ENCODE data around the gene RECQL5. TPM values are rescaled to one million over a fixed set of nuclear protein-coding genes. Genes with fewer than 3 reads are reported as not detected.

Gene RECQL5
- total and polyA plus RNA-seq, 4 donors = 16.4 to 32.5 (median 29.8) TPM

- peaks cover 0 to 10% (median 7%) of the 10 kb centered on the region in 4 donors for H3K36me3 ChIP-seq (ENCODE audit: control insufficient read depth in 4 of 4, insufficient read depth in 4 of 4, low read length in 4 of 4)
- 97 to 98% methylated on average over 5 of the region's 5 CpGs for WGBS, 2 donors
- H3K27ac ChIP-seq (ENCODE audit: low read depth in 1 of 2, low read length in 1 of 2) = peak overlapping the region; percentile 23 to 79
- no peak overlapping the region for H3K4me3 ChIP-seq
- no peaks in the 10 kb centered on the region for H3K9me3 ChIP-seq (ENCODE audit: control insufficient read depth in 4 of 4, insufficient read depth in 3 of 4, low read length in 3 of 4)
- no peak overlapping the region for H3K9ac ChIP-seq (ENCODE audit: insufficient read depth in 1 of 2, low read length in 2 of 2)
- TF ChIP-seq CTCF (IDR thresholded peaks at IDR 0.05; ENCODE audit: control extremely low read depth, extremely low read depth) = no peak
- peaks cover 0 to 36% (median 0%) of the 10 kb centered on the region in 5 donors for H3K4me1 ChIP-seq (ENCODE audit: control insufficient read depth in 5 of 5, insufficient read depth in 5 of 5, low read length in 5 of 5)
- H3K27me3 ChIP-seq (ENCODE audit: control insufficient read depth in 3 of 3, insufficient read depth in 3 of 3, low read length in 2 of 3) = no peaks in the 10 kb centered on the region
- DNase-seq (no peak), ATAC-seq (ENCODE audit: insufficient read depth, low FRiP score) (no peak)
Measured at GRCh38 chr17:75684249-75684648, 17.3 kb upstream of the RECQL5 start.

GRCh38 chr17:75683583-75683982, 16.6 kb upstream of the RECQL5 start:
- Histone ChIP-seq H3K36me3 (ENCODE audit: control insufficient read depth in 4 of 4, insufficient read depth in 4 of 4, low read length in 4 of 4) (peaks cover 1 to 13% (median 7%) of the 10 kb centered on the region in 4 donors), H3K9me3 (ENCODE audit: control insufficient read depth in 4 of 4, insufficient read depth in 3 of 4, low read length in 3 of 4) (no peaks in the 10 kb centered on the region), H3K4me3 (no peak overlapping the region), H3K27me3 (ENCODE audit: control insufficient read depth in 3 of 3, insufficient read depth in 3 of 3, low read length in 2 of 3) (no peaks in the 10 kb centered on the region), H3K4me1 (ENCODE audit: control insufficient read depth in 5 of 5, insufficient read depth in 5 of 5, low read length in 5 of 5) (peaks cover 0 to 32% (median 0%) of the 10 kb centered on the region in 5 donors), H3K27ac (ENCODE audit: low read depth in 1 of 2, low read length in 1 of 2) (peak overlapping the region; percentile 8 to 79), H3K9ac (ENCODE audit: insufficient read depth in 1 of 2, low read length in 2 of 2) (no peak overlapping the region)
- WGBS, 2 donors = 76 to 88% methylated on average over 4 of the region's 4 CpGs
- no peak for TF ChIP-seq CTCF (IDR thresholded peaks at IDR 0.05; ENCODE audit: control extremely low read depth, extremely low read depth)
- ATAC-seq (ENCODE audit: insufficient read depth, low FRiP score) (no peak), DNase-seq (no peak)

GRCh38 chr17:75681289-75681688, 14.3 kb upstream of the RECQL5 start:
- WGBS, 2 donors = 75 to 88% methylated on average over 3 of the region's 3 CpGs
- no peak for TF ChIP-seq CTCF (IDR thresholded peaks at IDR 0.05; ENCODE audit: control extremely low read depth, extremely low read depth)
- H3K9ac ChIP-seq (ENCODE audit: insufficient read depth in 1 of 2, low read length in 2 of 2) = no peak overlapping the region
- H3K27me3 ChIP-seq (ENCODE audit: control insufficient read depth in 3 of 3, insufficient read depth in 3 of 3, low read length in 2 of 3) = no peaks in the 10 kb centered on the region
- peaks cover 0 to 18% (median 0%) of the 10 kb centered on the region in 5 donors for H3K4me1 ChIP-seq (ENCODE audit: control insufficient read depth in 5 of 5, insufficient read depth in 5 of 5, low read length in 5 of 5)
- peak overlapping the region in 1 of 2 donors; percentile 55 for H3K27ac ChIP-seq (ENCODE audit: low read depth in 1 of 2, low read length in 1 of 2)
- peaks cover 3 to 10% (median 10%) of the 10 kb centered on the region in 4 donors for H3K36me3 ChIP-seq (ENCODE audit: control insufficient read depth in 4 of 4, insufficient read depth in 4 of 4, low read length in 4 of 4)
- no peak for DNase-seq
- H3K9me3 ChIP-seq (ENCODE audit: control insufficient read depth in 4 of 4, insufficient read depth in 3 of 4, low read length in 3 of 4) = no peaks in the 10 kb centered on the region
- H3K4me3 ChIP-seq = no peak overlapping the region
- no peak for ATAC-seq (ENCODE audit: insufficient read depth, low FRiP score)

- no peak for TF ChIP-seq CTCF (IDR thresholded peaks at IDR 0.05; ENCODE audit: control extremely low read depth, extremely low read depth)
- Histone ChIP-seq H3K27ac (ENCODE audit: low read depth in 1 of 2, low read length in 1 of 2) (peak overlapping the region; percentile 52 to 55), H3K36me3 (ENCODE audit: control insufficient read depth in 4 of 4, insufficient read depth in 4 of 4, low read length in 4 of 4) (peaks cover 3 to 13% (median 10%) of the 10 kb centered on the region in 4 donors), H3K4me1 (ENCODE audit: control insufficient read depth in 5 of 5, insufficient read depth in 5 of 5, low read length in 5 of 5) (peaks cover 0 to 13% (median 0%) of the 10 kb centered on the region in 5 donors), H3K4me3 (no peak overlapping the region), H3K9ac (ENCODE audit: insufficient read depth in 1 of 2, low read length in 2 of 2) (no peak overlapping the region), H3K9me3 (ENCODE audit: control insufficient read depth in 4 of 4, insufficient read depth in 3 of 4, low read length in 3 of 4) (no peaks in the 10 kb centered on the region), H3K27me3 (ENCODE audit: control insufficient read depth in 3 of 3, insufficient read depth in 3 of 3, low read length in 2 of 3) (no peaks in the 10 kb centered on the region)
- DNase-seq (no peak), ATAC-seq (ENCODE audit: insufficient read depth, low FRiP score) (no peak)
- 89 to 90% methylated on average over 10 of the region's 10 CpGs for WGBS, 2 donors
Measured at GRCh38 chr17:75680431-75680830, 13.5 kb upstream of the RECQL5 start.

All from lung (tissue), 12 donors.